ENCODE measurements around the gene YKT6. TPM values are rescaled to one million over a fixed set of nuclear protein-coding genes. Genes with fewer than 3 reads are reported as not detected.

Gene YKT6
- total and polyA plus RNA-seq, 2 experiments from 2014 or later = 33.5 to 114 TPM

- ATAC-seq (no peak), DNase-seq (ENCODE audit: low spot score) (no peak)
- Mint-ChIP-seq H3K27me3 (ENCODE audit: insufficient read depth, low read depth, poor library complexity) (peaks cover 10% of the 10 kb centered on the region), H3K4me3 (no peak overlapping the region; the same call in 2 of the 3 replicates), H3K36me3 (ENCODE audit: low read depth) (no peaks in the 10 kb centered on the region), H3K27ac (no peak overlapping the region), H3K9me3 (no peaks in the 10 kb centered on the region), H3K4me1 (peaks cover 39% of the 10 kb centered on the region)
- Histone ChIP-seq H3K27ac (ENCODE audit: low read depth) (no peak overlapping the region), H2AFZ (no peak overlapping the region), H3K4me1 (ENCODE audit: insufficient read depth) (peaks cover 8% of the 10 kb centered on the region), H3K9me2 (ENCODE audit: insufficient read depth) (no peaks in the 10 kb centered on the region), H3K79me2 (replicated peaks; ENCODE audit: insufficient read depth) (no peaks in the 10 kb centered on the region), H3K27me3 (ENCODE audit: insufficient read depth) (no peaks in the 10 kb centered on the region), H3K4me2 (no peak overlapping the region), H4K20me1 (replicated peaks; ENCODE audit: insufficient read depth) (no peaks in the 10 kb centered on the region), H3K4me3 (no peak overlapping the region), H3K36me3 (ENCODE audit: insufficient read depth) (no peaks in the 10 kb centered on the region), H3F3A (replicated peaks; ENCODE audit: low read depth) (no peaks in the 10 kb centered on the region)
- TF ChIP-seq ZNF331 (CRISPR knock-in tag; IDR thresholded peaks at IDR 0.05; ENCODE audit: low read depth) (no peak), POLR2AphosphoS5 (IDR thresholded peaks at IDR 0.05; ENCODE audit: low read depth) (no peak), EZH2 (IDR thresholded peaks at IDR 0.05; ENCODE audit: low read depth, unreplicated experiment) (no peak), EZH2phosphoT487 (IDR thresholded peaks at IDR 0.05; ENCODE audit: unreplicated experiment) (no peak), NANOG (IDR thresholded peaks at IDR 0.05; ENCODE audit: borderline replicate concordance) (no peak), CREB1 (CRISPR knock-in tag; IDR thresholded peaks at IDR 0.05; ENCODE audit: low read depth) (no peak), ZNF462 (CRISPR knock-in tag; IDR thresholded peaks at IDR 0.05) (no peak), JUNB (IDR thresholded peaks at IDR 0.05; ENCODE audit: unreplicated experiment) (no peak), ZNF114 (CRISPR knock-in tag; IDR thresholded peaks at IDR 0.05) (no peak), STAT1 (IDR thresholded peaks at IDR 0.05; ENCODE audit: unreplicated experiment) (no peak)
- TF ChIP-seq, protein P1, sequence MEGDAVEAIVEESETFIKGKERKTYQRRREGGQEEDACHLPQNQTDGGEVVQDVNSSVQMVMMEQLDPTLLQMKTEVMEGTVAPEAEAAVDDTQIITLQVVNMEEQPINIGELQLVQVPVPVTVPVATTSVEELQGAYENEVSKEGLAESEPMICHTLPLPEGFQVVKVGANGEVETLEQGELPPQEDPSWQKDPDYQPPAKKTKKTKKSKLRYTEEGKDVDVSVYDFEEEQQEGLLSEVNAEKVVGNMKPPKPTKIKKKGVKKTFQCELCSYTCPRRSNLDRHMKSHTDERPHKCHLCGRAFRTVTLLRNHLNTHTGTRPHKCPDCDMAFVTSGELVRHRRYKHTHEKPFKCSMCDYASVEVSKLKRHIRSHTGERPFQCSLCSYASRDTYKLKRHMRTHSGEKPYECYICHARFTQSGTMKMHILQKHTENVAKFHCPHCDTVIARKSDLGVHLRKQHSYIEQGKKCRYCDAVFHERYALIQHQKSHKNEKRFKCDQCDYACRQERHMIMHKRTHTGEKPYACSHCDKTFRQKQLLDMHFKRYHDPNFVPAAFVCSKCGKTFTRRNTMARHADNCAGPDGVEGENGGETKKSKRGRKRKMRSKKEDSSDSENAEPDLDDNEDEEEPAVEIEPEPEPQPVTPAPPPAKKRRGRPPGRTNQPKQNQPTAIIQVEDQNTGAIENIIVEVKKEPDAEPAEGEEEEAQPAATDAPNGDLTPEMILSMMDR (conservative IDR thresholded peaks at IDR 0.05; ENCODE audit: low read depth in 2 of 2) = no peak
- TF ChIP-seq, protein P2, sequence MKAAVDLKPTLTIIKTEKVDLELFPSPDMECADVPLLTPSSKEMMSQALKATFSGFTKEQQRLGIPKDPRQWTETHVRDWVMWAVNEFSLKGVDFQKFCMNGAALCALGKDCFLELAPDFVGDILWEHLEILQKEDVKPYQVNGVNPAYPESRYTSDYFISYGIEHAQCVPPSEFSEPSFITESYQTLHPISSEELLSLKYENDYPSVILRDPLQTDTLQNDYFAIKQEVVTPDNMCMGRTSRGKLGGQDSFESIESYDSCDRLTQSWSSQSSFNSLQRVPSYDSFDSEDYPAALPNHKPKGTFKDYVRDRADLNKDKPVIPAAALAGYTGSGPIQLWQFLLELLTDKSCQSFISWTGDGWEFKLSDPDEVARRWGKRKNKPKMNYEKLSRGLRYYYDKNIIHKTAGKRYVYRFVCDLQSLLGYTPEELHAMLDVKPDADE (IDR thresholded peaks at IDR 0.05) = no peak
- TF ChIP-seq, protein P3, sequence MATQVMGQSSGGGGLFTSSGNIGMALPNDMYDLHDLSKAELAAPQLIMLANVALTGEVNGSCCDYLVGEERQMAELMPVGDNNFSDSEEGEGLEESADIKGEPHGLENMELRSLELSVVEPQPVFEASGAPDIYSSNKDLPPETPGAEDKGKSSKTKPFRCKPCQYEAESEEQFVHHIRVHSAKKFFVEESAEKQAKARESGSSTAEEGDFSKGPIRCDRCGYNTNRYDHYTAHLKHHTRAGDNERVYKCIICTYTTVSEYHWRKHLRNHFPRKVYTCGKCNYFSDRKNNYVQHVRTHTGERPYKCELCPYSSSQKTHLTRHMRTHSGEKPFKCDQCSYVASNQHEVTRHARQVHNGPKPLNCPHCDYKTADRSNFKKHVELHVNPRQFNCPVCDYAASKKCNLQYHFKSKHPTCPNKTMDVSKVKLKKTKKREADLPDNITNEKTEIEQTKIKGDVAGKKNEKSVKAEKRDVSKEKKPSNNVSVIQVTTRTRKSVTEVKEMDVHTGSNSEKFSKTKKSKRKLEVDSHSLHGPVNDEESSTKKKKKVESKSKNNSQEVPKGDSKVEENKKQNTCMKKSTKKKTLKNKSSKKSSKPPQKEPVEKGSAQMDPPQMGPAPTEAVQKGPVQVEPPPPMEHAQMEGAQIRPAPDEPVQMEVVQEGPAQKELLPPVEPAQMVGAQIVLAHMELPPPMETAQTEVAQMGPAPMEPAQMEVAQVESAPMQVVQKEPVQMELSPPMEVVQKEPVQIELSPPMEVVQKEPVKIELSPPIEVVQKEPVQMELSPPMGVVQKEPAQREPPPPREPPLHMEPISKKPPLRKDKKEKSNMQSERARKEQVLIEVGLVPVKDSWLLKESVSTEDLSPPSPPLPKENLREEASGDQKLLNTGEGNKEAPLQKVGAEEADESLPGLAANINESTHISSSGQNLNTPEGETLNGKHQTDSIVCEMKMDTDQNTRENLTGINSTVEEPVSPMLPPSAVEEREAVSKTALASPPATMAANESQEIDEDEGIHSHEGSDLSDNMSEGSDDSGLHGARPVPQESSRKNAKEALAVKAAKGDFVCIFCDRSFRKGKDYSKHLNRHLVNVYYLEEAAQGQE (IDR thresholded peaks at IDR 0.05; ENCODE audit: unreplicated experiment) = no peak
Measured at GRCh38 chr7:44219371-44220045, 18.7 kb downstream of the YKT6 start.
